ENCODE results near the gene RPL41. TPM values are rescaled to one million over a fixed set of nuclear protein-coding genes. Genes with fewer than 3 reads are reported as not detected.
A peak's percentile ranks its signal among the peaks of the same experiment; 100 is the strongest.

RPL41 gene
- total RNA-seq, 1 donor from 2014 or later = 3,580 TPM

GRCh38 chr12:56161690-56162351 is 45.4 kb downstream of the RPL41 start:
- DNase-seq (ENCODE audit: extremely low spot score, unreplicated experiment) = no peak
- peak overlapping the region; percentile 98 for H3K27ac Mint-ChIP-seq (ENCODE audit: unreplicated experiment)
- H3K36me3 Mint-ChIP-seq (ENCODE audit: unreplicated experiment) = peaks cover 46% of the 10 kb centered on the region
- H3K4me3 Mint-ChIP-seq (ENCODE audit: unreplicated experiment) = peak overlapping the region; percentile 95
- no peaks in the 10 kb centered on the region for H3K9me3 Mint-ChIP-seq (ENCODE audit: unreplicated experiment)
- TF ChIP-seq CTCF (IDR thresholded peaks at IDR 0.05) = no peak
- no peaks in the 10 kb centered on the region for H3K27me3 Mint-ChIP-seq (ENCODE audit: unreplicated experiment)
- H3K4me1 Mint-ChIP-seq (ENCODE audit: unreplicated experiment) = peaks cover 46% of the 10 kb centered on the region

- Mint-ChIP-seq H3K9me3 (ENCODE audit: unreplicated experiment) (no peaks in the 10 kb centered on the region), H3K27me3 (ENCODE audit: unreplicated experiment) (no peaks in the 10 kb centered on the region), H3K4me3 (ENCODE audit: unreplicated experiment) (no peak overlapping the region), H3K27ac (ENCODE audit: unreplicated experiment) (peak overlapping the region; percentile 23), H3K4me1 (ENCODE audit: unreplicated experiment) (peaks cover 39% of the 10 kb centered on the region), H3K36me3 (ENCODE audit: unreplicated experiment) (peaks cover 50% of the 10 kb centered on the region)
- DNase-seq (ENCODE audit: extremely low spot score, unreplicated experiment) = no peak
- no peak for TF ChIP-seq CTCF (IDR thresholded peaks at IDR 0.05)
These were observed 46.2 kb downstream of the RPL41 start for GRCh38 chr12:56162468-56163290.

- Mint-ChIP-seq H3K27me3 (ENCODE audit: unreplicated experiment) (no peaks in the 10 kb centered on the region), H3K27ac (ENCODE audit: unreplicated experiment) (peak overlapping the region; percentile 45), H3K4me1 (ENCODE audit: unreplicated experiment) (peaks cover 38% of the 10 kb centered on the region), H3K4me3 (ENCODE audit: unreplicated experiment) (no peak overlapping the region), H3K36me3 (ENCODE audit: unreplicated experiment) (peaks cover 48% of the 10 kb centered on the region), H3K9me3 (ENCODE audit: unreplicated experiment) (no peaks in the 10 kb centered on the region)
- no peak for TF ChIP-seq CTCF (IDR thresholded peaks at IDR 0.05)
- DNase-seq (ENCODE audit: extremely low spot score, unreplicated experiment) = no peak
These were observed 47.3 kb downstream of the RPL41 start for GRCh38 chr12:56163533-56164344.

GRCh38 chr12:56164345-56164729 is 47.9 kb downstream of the RPL41 start:
- H3K9me3 Mint-ChIP-seq (ENCODE audit: unreplicated experiment) = no peaks in the 10 kb centered on the region
- no peak for TF ChIP-seq CTCF (IDR thresholded peaks at IDR 0.05)
- no peaks in the 10 kb centered on the region for H3K27me3 Mint-ChIP-seq (ENCODE audit: unreplicated experiment)
- no peak overlapping the region for H3K4me3 Mint-ChIP-seq (ENCODE audit: unreplicated experiment)
- H3K4me1 Mint-ChIP-seq (ENCODE audit: unreplicated experiment) = peaks cover 34% of the 10 kb centered on the region
- no peak for DNase-seq (ENCODE audit: extremely low spot score, unreplicated experiment)
- peaks cover 42% of the 10 kb centered on the region for H3K36me3 Mint-ChIP-seq (ENCODE audit: unreplicated experiment)
- H3K27ac Mint-ChIP-seq (ENCODE audit: unreplicated experiment) = peak overlapping the region; percentile 54

Data from osteocyte (in vitro differentiated cells).